Measurements from ENCODE around the gene POLR3G.

Gene POLR3G, protein sequence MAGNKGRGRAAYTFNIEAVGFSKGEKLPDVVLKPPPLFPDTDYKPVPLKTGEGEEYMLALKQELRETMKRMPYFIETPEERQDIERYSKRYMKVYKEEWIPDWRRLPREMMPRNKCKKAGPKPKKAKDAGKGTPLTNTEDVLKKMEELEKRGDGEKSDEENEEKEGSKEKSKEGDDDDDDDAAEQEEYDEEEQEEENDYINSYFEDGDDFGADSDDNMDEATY

GRCh38 chr5:90474235-90475107 lies at the start of gene POLR3G, which contains the start of gene MBLAC2:
POLR3G (plus strand) TSS chr5:90474864; CDS start chr5:90485568, 10,704 bp downstream.
MBLAC2 (minus strand) TSS chr5:90474771; CDS start chr5:90474292, 479 bp downstream.
- peak; percentile 95 for DNase-seq

DNA sequence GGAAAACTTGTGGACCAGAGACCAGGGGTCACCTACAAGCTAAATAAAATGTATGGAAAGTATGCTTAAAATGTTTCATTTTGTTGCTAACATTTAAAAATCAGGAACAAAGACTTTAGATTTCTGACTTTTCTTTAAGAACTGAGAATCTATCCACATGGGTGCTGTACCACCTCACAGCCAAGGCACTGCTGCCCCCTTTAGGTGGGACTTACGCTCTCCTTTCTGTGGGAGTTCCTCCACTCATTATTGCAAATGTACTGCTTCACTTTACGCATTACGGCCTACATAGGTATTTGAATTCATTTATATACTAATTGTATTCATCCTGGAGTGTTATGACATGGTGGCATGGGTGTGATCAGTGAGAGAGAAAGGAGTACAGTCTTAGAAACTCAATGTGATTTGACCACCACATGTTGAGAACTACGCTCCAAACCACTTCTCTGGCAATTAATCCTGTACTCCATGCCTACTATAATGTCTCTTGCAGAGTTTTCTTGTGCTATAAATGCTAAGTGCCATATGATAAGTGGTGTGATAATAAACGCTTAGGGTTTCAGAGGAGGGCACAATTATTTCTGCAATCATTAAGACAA lies 40.4 kb upstream of the POLR3G start:
- DNase-seq, result peak; percentile 46

- DNase-seq, result no peak
Observed at GRCh38 chr5:90437663-90438062, 37.0 kb upstream of the POLR3G start.

GRCh38 chr5:90438100-90438499 lies 36.6 kb upstream of the POLR3G start:
- no peak for DNase-seq

DNA sequence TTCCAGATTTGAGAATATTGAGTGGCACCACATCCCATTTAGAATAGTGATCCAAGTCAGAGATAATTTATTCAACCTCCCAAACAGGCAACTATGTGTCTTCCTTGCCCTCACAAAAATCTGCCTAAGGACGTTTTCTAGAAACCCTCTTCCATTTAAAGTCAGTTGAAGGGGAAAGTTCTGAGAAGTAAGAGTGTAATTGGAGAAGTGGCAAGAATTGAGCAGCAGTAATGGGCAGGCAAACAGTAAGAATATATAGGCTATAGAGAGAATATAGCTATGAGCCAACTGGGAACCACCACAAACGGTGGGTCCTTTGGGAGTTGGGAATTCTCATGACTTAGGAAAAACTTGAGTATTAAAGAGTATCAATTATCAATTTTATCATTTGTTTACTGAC lies 34.0 kb upstream of the POLR3G start:
- no peak for DNase-seq

GRCh38 chr5:90446961-90447360 lies 27.7 kb upstream of the POLR3G start:
- no peak for DNase-seq

DNA sequence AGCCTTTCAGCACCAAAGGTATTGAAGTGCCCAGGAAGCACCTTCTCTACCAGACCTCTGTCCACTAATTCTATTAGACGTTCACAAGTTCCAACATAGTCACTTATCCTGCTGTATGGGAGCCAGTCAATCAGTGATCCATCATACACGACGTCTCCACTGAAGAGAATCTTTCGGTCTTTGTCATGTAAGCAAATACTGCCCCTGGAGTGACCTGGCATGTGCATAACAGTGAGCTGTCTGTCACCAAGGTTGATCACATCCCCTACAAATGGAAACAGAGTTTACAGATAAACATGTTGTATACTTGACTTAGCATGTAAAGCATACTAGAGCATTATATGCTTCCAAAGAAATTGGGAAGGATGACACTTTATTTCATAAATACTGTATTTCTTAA lies 13.4 kb upstream of the POLR3G start:
- no peak for DNase-seq

DNA sequence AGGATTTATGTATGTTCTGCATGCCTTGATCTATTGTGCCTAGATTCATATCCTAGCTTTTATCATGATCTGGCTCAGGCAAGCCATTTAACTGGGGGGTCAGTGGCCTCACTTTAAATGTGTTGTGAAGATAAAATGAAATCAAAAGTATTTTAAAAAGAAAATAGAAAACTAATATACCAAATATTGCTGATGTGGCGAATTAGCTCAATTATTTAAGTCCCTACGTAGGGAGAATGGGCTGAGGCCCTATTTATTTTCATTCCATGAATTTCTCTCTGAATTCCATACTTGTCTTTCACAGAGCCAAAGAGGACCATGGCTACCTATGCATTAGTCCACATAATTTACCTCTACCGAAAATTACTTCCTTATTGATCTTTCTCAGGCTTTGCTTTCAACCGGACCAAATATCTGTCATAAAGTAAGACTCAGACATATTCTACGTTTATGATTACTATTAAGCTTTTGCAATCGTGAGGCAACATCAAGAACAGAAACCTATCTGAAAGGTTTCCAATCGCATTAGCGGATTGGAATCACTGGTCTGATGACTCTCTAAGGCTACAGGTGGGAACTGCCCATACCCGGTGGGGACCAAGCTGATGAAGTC lies 1.8 kb upstream of the POLR3G start:
- no peak for DNase-seq

DNA sequence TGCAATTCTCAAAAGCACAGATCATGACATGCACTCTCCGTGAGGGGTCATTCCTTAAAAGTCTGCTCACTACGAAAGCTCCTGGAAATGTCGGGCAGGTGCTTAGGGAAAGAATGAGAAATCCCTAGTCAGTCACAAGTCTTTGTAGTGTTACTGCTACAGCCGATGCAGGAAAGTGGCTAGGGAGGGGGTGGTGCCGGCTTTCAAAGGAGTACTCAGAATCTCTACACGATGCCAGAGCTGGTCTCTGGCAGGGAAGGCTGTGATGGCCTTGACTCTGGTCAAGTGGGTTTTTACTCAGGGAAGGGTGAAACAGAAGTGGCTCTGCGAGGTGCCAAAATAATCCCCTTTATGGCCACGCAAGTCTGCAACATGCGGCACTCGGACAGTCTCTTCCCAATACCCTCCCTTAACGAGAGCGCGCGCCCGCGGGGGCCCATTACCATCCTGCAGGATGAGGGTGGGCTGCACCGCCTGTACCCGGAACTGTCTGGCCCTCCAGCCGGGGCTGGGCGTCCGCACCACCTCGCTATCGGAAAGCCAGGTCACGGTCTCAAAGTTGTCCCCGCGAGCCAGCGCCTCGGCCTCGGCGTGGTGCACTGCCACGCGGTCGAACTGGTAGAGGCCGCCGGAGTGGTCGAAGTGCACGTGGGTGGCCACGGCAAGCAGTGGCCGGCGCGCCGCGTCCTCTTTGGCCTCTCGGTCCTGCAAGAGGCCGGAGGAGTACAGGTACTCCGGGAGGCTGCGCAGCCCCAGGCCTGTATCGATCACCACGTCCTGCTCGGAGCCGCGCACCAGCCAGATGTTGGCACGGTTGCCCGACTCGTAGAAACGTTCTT lies 1.0 kb upstream of the POLR3G start:
- DNase-seq, result peak; percentile 19

DNA sequence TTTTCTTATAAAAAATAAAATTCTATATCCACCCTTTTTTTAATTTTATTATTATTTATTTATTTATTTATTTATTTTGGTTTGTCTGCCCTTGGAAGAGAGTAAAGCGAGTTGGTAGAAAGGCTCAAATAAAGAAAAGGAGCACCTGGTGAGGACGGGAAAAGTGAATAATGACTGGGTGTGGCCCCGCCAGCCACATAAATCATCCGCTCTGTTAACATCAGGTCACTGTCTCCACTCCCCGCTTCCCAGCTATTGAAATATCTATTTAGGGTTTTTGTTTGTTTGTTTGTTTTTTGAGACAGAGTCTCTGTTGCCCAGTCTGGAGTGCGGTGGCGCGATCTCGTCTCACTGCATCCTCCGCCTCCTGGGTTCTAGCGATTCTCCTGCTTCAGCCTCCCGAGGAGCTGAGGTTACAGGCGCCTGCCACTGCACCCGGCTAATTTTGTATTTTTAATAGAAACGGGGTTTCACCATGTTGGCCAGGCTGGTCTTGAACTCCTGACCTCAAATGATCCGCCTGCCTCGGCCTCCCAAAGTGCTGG lies 844 bp downstream of the POLR3G start:
- DNase-seq, result no peak

- no peak for DNase-seq
Observed at GRCh38 chr5:90476391-90476790, 1.7 kb downstream of the POLR3G start.

DNA sequence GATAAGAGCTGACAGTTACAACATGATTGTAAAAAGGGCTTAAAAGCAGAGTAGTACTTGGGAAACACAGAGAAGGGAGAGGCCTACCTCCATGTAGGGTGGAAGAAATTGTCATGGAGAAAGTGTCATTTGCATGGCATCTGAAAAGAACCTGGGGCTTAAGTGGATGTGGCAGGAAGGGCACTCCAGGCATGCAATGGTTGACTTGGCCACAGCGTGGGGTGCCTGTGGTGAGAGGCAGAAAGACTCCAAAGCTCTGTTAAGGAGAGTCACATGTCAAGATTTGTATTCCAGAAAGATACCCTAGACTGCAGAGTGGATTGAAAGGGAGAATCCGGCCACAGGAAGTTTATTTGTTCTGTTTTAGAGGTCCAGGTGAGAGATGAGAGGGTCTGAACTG lies 2.4 kb downstream of the POLR3G start:
- DNase-seq, result no peak

DNA sequence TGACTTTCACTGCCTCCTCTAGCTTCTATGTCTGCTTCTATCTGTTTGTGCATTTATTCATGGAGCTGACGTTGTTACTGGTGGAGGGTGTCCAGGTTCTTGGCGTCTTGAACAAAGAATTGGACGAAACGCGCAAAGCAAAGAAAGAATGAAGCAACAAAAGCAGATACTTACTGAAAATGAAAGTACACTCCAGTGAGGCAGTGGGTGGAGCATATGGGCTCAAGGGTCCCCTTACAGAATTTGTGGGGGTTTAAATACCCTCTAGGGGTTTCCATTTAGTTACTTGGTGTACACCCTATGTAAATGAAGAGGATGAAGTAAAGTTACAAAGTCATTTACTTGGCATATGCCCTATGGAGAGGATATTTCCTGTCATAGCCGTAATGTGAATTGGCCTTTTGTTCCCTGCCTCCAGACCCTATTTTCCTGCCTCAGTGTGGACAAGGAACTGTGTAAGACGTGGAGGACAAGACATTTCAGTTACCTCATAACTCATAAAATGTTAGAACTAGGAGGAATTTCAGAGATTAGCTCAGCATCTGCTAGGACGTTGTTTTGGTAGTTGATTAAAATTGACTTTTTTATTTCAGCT lies 3.1 kb downstream of the POLR3G start:
- DNase-seq, result no peak

DNA sequence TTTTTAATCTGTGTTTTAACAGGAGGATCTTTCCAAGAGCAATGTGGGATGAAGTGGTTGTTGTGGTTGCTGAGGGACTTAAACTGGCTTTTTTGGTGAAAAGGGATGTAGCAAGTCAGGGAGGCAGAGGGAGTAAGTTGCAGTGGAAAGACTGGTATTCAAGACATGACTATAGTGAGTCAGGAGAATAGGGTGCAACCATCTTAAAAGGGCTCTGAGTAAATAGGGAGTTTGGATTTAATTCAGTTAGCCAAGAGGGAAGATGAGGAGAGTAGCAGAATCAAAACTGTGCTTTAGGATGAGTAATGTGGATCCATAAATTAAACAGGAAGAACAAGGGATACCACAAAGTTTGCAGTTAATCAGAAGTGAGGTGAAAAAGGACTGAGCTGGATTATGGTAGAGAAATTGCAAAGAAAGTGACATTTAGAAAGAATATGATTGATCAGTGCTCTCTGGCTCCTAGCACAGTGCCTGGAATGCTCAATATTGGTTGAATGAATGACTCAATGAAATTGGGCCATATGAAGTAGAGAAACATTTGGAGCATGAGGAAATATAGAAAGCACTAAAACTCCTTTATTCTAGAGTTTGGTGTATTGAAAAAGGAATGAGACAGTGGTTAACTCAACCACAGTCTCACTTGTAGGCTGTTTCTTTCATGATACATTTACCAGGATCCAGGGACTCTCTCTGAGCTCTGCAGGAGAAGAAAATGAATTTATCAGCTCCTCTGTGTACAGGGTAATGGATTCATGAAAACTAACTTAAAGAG lies 5.1 kb downstream of the POLR3G start:
- no peak for DNase-seq

DNA sequence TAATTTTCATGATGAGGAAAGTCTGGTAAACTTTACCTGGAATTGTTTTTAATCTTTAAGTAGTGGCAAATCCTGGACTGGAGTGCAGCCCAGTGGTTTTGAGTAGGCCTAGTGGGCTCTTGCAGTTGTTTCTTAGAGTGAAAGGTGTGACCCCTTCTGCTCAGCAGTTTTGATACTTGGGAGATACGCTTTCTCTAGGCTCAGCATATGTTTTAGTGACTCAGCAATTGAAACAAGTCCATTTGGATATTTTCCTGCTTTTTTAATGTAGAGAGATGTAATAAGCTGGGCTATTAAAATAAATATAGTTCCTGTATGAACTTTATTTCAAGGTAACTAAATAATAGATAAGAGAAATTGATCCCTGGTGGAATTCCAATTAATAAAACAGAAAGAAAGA lies 6.0 kb downstream of the POLR3G start:
- no peak for DNase-seq

- DNase-seq, result no peak
Observed at GRCh38 chr5:90483206-90483605, 8.5 kb downstream of the POLR3G start.

DNA sequence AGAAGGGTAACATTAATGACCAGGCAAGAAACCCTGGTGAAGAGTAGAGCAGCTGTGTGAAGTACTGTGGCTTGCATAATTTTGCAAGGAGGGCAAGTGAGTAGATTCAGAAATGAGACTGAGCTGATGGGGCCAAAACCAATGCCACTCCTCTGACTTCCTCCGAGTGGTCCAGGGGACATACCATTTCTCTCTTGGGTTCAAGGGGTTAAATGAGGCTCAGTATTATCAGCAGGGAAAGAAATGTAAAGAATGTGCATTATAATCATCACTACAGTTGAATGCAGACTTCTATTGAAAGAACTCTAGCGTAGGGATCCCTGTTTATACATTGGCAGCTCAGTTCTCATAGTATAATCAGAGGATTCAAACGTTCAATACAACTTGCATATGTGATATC lies 9.9 kb downstream of the POLR3G start:
- DNase-seq, result no peak

DNA sequence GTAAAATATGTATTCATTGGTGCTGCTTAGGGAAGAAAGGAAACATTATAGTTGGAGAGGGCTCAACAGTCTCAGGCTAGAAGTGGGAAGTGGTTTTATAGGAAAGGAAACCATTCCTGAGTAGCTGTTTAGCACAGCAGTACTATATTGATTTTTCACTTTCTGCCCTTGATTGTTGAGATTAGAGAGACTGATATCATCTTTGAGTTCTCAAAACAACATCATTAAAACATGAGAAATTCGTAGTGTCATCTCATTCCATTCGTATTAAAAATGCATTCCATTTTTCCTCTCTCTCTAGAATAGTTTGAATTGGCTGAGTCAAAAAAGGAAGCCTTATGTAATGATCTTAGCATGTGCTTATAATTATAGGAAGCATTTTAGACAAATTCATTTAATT lies 14.1 kb downstream of the POLR3G start:
- DNase-seq, result no peak

DNA sequence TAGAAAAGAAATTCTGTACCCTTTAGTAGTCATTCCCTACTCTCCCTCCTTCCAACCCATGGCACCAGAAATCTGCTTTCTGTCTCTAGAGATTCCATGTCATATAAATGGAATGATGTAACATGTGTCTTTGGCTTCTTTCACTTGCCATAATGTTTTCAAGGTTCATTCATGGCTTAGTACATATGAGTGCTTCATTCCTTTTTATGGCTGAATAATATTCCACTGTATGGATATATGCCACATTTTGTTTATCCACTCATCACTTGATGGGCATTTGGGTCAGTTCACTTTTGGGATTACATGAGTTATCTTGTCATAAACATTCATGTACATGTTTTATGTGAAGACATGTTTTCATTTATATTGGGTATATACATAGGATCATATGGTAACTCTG lies 19.4 kb downstream of the POLR3G start:
- DNase-seq, result no peak

DNA sequence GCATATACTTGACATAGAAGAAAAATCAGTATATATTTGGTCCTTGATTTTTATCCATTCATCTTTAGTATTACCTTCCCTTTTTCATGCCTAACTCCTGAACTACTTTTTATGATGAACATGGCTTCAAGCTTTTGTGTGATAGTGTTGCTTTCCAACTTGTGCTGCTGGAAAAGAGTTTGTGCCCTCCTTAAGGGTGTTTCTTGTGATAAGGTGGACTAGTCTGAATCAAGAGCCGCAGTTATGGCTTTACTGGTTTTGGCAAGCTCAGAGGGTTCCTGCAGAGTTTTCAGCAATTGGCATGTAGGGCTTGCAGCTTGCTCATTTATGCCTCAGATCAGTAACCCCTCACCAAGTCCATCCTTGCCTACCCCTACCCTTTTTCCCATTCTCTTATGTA lies 20.5 kb downstream of the POLR3G start:
- no peak for DNase-seq

- DNase-seq, result no peak
Observed at GRCh38 chr5:90503596-90503995, 28.9 kb downstream of the POLR3G start.

Measured in stimulated activated CD4-positive, alpha-beta T cell treated with anti-CD3 and anti-CD28 coated beads, Interleukin-4, amount 100 ng/mL, for 24 hours (primary cell).